Measurements from ENCODE around the gene PLPP7. TPM values are rescaled to one million over a fixed set of nuclear protein-coding genes. Genes with fewer than 3 reads are reported as not detected.
A peak's percentile ranks its signal among the peaks of the same experiment; 100 is the strongest.
"Not testable (repeated sequence)": the region's sequence is repeated elsewhere in the genome, so short reads cannot be mapped to it uniquely, and the experiment has no call there.

The PLPP7 gene
- total RNA-seq, 2 experiments from 2014 or later = 0.11 to 0.16 TPM

GRCh38 chr9:131266266-131267229 is 23.0 kb upstream of the PLPP7 start:
- Histone ChIP-seq H3K4me1 (ENCODE audit: insufficient read depth, low read length, poor library complexity, severe bottlenecking) (peaks cover 100% of the 10 kb centered on the region), H3K4me3 (ENCODE audit: low read depth, low read length, poor library complexity, severe bottlenecking) (no peak overlapping the region), H3K79me2 (ENCODE audit: insufficient read depth, low read depth, low read length) (peaks cover 95% of the 10 kb centered on the region), H3K36me3 (ENCODE audit: insufficient read depth, low read length) (peaks cover 44% of the 10 kb centered on the region), H4K20me1 (ENCODE audit: insufficient read depth, low read length) (no peaks in the 10 kb centered on the region), H2AFZ (ENCODE audit: low read length) (no peak overlapping the region), H3K27ac (ENCODE audit: low read depth, low read length, poor library complexity, severe bottlenecking) (peak overlapping the region; percentile 98), H3K9me3 (ENCODE audit: low read length) (no peaks in the 10 kb centered on the region), H3K9me2 (ENCODE audit: insufficient read depth, low read length) (no peaks in the 10 kb centered on the region), H3K4me2 (ENCODE audit: low read length) (peak overlapping the region; percentile 35)
- no peak for DNase-seq (ENCODE audit: low spot score)
- no peak for TF ChIP-seq EZH2phosphoT487 (IDR thresholded peaks at IDR 0.05; ENCODE audit: borderline replicate concordance, low read depth, low read length)
- TF ChIP-seq, protein P1, sequence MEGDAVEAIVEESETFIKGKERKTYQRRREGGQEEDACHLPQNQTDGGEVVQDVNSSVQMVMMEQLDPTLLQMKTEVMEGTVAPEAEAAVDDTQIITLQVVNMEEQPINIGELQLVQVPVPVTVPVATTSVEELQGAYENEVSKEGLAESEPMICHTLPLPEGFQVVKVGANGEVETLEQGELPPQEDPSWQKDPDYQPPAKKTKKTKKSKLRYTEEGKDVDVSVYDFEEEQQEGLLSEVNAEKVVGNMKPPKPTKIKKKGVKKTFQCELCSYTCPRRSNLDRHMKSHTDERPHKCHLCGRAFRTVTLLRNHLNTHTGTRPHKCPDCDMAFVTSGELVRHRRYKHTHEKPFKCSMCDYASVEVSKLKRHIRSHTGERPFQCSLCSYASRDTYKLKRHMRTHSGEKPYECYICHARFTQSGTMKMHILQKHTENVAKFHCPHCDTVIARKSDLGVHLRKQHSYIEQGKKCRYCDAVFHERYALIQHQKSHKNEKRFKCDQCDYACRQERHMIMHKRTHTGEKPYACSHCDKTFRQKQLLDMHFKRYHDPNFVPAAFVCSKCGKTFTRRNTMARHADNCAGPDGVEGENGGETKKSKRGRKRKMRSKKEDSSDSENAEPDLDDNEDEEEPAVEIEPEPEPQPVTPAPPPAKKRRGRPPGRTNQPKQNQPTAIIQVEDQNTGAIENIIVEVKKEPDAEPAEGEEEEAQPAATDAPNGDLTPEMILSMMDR (conservative IDR thresholded peaks at IDR 0.05; ENCODE audit: low read length) = no peak
- CTCF ChIA-PET (ENCODE audit: unreplicated experiment) = interaction anchor here (0.9 kb wide), 1 partner anchor 9 kb away, joined by 3 read pairs; no protein-coding TSS in a partner anchor
- BruUV-seq (replicated peaks) = no TSS peak
- intact Hi-C loops (cut with micrococcal nuclease; ENCODE audit: unreplicated experiment) = no loop called here
- POLR2A ChIA-PET = interaction anchor here (1.5 to 1.9 kb wide), 2 partner anchors 9 to 11 kb away, joined by 6 to 11 read pairs; no protein-coding TSS in a partner anchor

DNA sequence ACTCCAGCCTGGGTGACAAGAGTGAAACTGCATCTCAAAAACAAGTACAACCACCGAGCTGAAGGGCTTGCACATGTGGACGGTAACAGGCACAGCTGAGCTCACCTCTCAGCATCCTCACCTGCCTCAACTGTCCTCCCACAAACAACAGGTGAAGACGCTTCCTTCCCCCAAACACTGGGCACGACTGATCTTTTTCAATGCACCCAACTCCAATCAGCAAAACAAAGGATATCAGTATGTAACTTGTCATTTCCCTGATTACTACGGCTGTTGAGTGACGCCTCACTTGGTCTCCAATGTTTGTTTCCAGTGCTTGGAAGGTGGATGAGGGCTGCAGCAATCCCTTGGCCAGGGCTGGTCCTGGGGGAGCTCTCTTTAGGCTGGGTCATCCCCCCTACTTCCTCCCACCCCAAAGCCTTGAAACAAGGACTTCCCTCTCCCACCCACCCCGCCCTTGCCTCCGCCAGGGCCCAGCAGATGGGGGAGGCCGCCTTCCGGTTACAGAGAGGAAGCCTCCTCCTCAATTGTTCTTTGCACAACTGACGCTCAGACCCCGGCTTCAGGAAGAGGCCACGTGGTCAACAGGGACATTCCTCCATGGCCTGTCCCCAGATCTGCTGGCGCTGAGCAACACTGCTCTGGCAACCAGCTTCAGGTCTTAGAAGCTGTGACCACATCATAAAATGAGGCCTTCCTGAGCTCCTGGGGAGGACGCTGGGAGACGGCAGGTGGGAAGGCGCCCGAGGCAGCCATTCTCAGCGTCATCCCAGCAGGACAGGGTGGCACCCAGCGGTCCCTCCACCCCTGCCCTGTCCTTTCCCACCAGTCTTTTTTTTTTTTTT is 19.1 kb upstream of the PLPP7 start:
- CTCF ChIA-PET (ENCODE audit: unreplicated experiment) = interaction anchor here (1.0 kb wide), 1 partner anchor 14 kb away, joined by 3 read pairs; no protein-coding TSS in a partner anchor
- no peaks in the 10 kb centered on the region for H3K9me3 ChIP-seq (ENCODE audit: low read length)
- H3K4me1 ChIP-seq (ENCODE audit: insufficient read depth, low read length, poor library complexity, severe bottlenecking) = peaks cover 87% of the 10 kb centered on the region
- H3K9me2 ChIP-seq (ENCODE audit: insufficient read depth, low read length) = no peaks in the 10 kb centered on the region
- peaks cover 100% of the 10 kb centered on the region for H3K79me2 ChIP-seq (ENCODE audit: insufficient read depth, low read depth, low read length)
- H4K20me1 ChIP-seq (ENCODE audit: insufficient read depth, low read length) = no peaks in the 10 kb centered on the region
- H3K36me3 ChIP-seq (ENCODE audit: insufficient read depth, low read length) = peaks cover 26% of the 10 kb centered on the region
- no peak overlapping the region for H2AFZ ChIP-seq (ENCODE audit: low read length)
- peak overlapping the region; percentile 98 for H3K27ac ChIP-seq (ENCODE audit: low read depth, low read length, poor library complexity, severe bottlenecking)
- TF ChIP-seq, protein P1 (conservative IDR thresholded peaks at IDR 0.05; ENCODE audit: low read length) = no peak
- no peak for TF ChIP-seq EZH2phosphoT487 (IDR thresholded peaks at IDR 0.05; ENCODE audit: borderline replicate concordance, low read depth, low read length)
- BruUV-seq (replicated peaks) = no TSS peak
- intact Hi-C loops (cut with micrococcal nuclease; ENCODE audit: unreplicated experiment) = loop anchor here (10.0 kb wide), 1 partner anchor 404 kb away; no protein-coding TSS in a partner anchor
- H3K4me2 ChIP-seq (ENCODE audit: low read length) = peak overlapping the region; percentile 74
- DNase-seq (ENCODE audit: low spot score) = peak; percentile 63
- H3K4me3 ChIP-seq (ENCODE audit: low read depth, low read length, poor library complexity, severe bottlenecking) = peak overlapping the region; percentile 56
- POLR2A ChIA-PET = interaction anchor here (0.7 to 7.9 kb wide), 4 partner anchors 11 to 462 kb away, joined by 3 to 132 read pairs (median 4); no protein-coding TSS in a partner anchor

- H3K79me2 ChIP-seq (ENCODE audit: insufficient read depth, low read depth, low read length) = peaks cover 100% of the 10 kb centered on the region
- DNase-seq (ENCODE audit: low spot score); H3K9me3 ChIP-seq (ENCODE audit: low read length); H2AFZ ChIP-seq (ENCODE audit: low read length); H4K20me1 ChIP-seq (ENCODE audit: insufficient read depth, low read length); BruUV-seq (replicated peaks); H3K9me2 ChIP-seq (ENCODE audit: insufficient read depth, low read length): not testable (repeated sequence)
- H3K4me2 ChIP-seq (ENCODE audit: low read length) = peak overlapping the region; percentile 74
- peak overlapping the region; percentile 56 for H3K4me3 ChIP-seq (ENCODE audit: low read depth, low read length, poor library complexity, severe bottlenecking)
- H3K4me1 ChIP-seq (ENCODE audit: insufficient read depth, low read length, poor library complexity, severe bottlenecking) = peaks cover 81% of the 10 kb centered on the region
- ChIA-PET CTCF (ENCODE audit: unreplicated experiment) (interaction anchor here (1.0 kb wide), 1 partner anchor 14 kb away, joined by 3 read pairs; no protein-coding TSS in a partner anchor), POLR2A (interaction anchor here (1.3 to 7.9 kb wide), 3 partner anchors 16 to 462 kb away, joined by 4 to 132 read pairs (median 4); no protein-coding TSS in a partner anchor)
- H3K27ac ChIP-seq (ENCODE audit: low read depth, low read length, poor library complexity, severe bottlenecking) = peak overlapping the region; percentile 98
- peaks cover 28% of the 10 kb centered on the region for H3K36me3 ChIP-seq (ENCODE audit: insufficient read depth, low read length)
- intact Hi-C loops (cut with micrococcal nuclease; ENCODE audit: unreplicated experiment) = loop anchor here (10.0 kb wide), 1 partner anchor 404 kb away; no protein-coding TSS in a partner anchor
Observed at GRCh38 chr9:131271016-131271273, 18.6 kb upstream of the PLPP7 start.
